ENCODE measurements around the gene NCEH1.

DNA sequence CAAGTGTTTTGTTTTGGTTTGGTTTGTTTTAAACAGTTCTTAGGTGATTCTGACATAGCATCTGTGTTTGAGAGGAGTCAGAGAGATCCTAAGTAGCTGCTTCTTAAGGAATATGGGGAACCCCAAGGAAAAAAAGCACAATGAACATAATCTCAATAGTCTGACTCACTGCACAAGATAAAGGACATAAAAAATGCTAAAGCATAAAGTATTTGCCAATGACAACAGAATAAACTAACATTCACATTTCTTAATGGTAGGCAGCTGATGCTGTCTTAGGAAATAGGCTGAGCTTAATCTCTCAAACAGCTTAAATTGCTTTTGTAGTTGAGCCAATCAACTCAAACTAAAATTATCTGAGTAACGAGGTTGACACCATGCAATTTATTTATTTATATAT is 2.9 kb downstream of the NCEH1 start:
- no peak for TF ChIP-seq POLR2A (IDR thresholded peaks at IDR 0.05)
- TF ChIP-seq, protein P1, sequence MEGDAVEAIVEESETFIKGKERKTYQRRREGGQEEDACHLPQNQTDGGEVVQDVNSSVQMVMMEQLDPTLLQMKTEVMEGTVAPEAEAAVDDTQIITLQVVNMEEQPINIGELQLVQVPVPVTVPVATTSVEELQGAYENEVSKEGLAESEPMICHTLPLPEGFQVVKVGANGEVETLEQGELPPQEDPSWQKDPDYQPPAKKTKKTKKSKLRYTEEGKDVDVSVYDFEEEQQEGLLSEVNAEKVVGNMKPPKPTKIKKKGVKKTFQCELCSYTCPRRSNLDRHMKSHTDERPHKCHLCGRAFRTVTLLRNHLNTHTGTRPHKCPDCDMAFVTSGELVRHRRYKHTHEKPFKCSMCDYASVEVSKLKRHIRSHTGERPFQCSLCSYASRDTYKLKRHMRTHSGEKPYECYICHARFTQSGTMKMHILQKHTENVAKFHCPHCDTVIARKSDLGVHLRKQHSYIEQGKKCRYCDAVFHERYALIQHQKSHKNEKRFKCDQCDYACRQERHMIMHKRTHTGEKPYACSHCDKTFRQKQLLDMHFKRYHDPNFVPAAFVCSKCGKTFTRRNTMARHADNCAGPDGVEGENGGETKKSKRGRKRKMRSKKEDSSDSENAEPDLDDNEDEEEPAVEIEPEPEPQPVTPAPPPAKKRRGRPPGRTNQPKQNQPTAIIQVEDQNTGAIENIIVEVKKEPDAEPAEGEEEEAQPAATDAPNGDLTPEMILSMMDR (IDR thresholded peaks at IDR 0.05): no peak
